ENCODE measurements around the gene RNF19B.

DNA sequence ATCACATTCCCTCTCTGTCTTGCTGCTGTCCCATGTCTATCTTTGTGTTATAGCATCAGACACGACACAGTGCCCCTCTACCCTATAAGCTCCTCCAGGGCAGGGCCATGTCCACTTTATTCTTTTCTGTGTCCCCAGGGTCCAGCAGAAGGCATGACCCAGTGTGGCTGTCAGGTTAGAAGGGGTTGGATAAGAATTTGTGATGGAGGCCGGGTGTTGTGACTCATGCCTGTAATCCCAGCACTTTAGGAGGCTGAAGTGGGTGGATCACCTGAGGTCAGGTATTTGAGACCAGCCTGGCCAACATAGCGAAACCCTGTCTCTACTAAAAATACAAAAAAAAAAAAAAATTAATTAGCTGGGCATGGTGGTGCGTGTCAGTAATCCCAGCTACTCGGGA, 26.3 kb upstream of the RNF19B start:
- no peak for TF ChIP-seq POLR2A (IDR thresholded peaks at IDR 0.05)
- TF ChIP-seq, protein P1, sequence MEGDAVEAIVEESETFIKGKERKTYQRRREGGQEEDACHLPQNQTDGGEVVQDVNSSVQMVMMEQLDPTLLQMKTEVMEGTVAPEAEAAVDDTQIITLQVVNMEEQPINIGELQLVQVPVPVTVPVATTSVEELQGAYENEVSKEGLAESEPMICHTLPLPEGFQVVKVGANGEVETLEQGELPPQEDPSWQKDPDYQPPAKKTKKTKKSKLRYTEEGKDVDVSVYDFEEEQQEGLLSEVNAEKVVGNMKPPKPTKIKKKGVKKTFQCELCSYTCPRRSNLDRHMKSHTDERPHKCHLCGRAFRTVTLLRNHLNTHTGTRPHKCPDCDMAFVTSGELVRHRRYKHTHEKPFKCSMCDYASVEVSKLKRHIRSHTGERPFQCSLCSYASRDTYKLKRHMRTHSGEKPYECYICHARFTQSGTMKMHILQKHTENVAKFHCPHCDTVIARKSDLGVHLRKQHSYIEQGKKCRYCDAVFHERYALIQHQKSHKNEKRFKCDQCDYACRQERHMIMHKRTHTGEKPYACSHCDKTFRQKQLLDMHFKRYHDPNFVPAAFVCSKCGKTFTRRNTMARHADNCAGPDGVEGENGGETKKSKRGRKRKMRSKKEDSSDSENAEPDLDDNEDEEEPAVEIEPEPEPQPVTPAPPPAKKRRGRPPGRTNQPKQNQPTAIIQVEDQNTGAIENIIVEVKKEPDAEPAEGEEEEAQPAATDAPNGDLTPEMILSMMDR (IDR thresholded peaks at IDR 0.05), result no peak
